ENCODE measurements around the gene PHLPP2.

- no peak for TF ChIP-seq POLR2A (IDR thresholded peaks at IDR 0.05)
- TF ChIP-seq CTCF (IDR thresholded peaks at IDR 0.05): no peak
Observed at GRCh38 chr16:71681360-71681759, 43.1 kb downstream of the PHLPP2 start.

Measured in esophagus squamous epithelium (tissue), 4 donors.